Breast epithelium (tissue), 3 donors: ENCODE data around the gene SKA1.

Source experiments
- POLR2A ChIP-seq: fragments of 450-650 bp; IDR thresholded peaks from one replicate; pipeline ENCODE4 v1.6.1; 2016; ENCODE audit warnings: antibody characterized with exemption, mild to moderate bottlenecking, moderate library complexity
- TF ChIP-seq, protein P1 (sequence below), 3 donors: fragments of 450-650 bp; IDR thresholded peaks; one replicate each; pipeline ENCODE4 v1.5.1; 2016 to 2017; ENCODE audit warnings: antibody characterized with exemption in 3 of 3, mild to moderate bottlenecking in 3 of 3, moderate library complexity in 3 of 3

- TF ChIP-seq, protein P1, sequence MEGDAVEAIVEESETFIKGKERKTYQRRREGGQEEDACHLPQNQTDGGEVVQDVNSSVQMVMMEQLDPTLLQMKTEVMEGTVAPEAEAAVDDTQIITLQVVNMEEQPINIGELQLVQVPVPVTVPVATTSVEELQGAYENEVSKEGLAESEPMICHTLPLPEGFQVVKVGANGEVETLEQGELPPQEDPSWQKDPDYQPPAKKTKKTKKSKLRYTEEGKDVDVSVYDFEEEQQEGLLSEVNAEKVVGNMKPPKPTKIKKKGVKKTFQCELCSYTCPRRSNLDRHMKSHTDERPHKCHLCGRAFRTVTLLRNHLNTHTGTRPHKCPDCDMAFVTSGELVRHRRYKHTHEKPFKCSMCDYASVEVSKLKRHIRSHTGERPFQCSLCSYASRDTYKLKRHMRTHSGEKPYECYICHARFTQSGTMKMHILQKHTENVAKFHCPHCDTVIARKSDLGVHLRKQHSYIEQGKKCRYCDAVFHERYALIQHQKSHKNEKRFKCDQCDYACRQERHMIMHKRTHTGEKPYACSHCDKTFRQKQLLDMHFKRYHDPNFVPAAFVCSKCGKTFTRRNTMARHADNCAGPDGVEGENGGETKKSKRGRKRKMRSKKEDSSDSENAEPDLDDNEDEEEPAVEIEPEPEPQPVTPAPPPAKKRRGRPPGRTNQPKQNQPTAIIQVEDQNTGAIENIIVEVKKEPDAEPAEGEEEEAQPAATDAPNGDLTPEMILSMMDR (IDR thresholded peaks at IDR 0.05) = no peak
- TF ChIP-seq POLR2A = no peak
Observed at GRCh38 chr18:50398947-50399346, 24.1 kb downstream of the SKA1 start.
